ENCODE data around the gene OR2A25. TPM values are rescaled to one million over a fixed set of nuclear protein-coding genes. Genes with fewer than 3 reads are reported as not detected.

OR2A25 gene
- total RNA-seq, 1 donor, result not detected

GRCh38 chr7:144028547-144028946 is 41.1 kb upstream of the OR2A25 start:
- Histone ChIP-seq H3K4me3 (ENCODE audit: insufficient read depth, low read length) (no peak overlapping the region), H3K9me3 (ENCODE audit: low read depth, low read length) (no peaks in the 10 kb centered on the region), H3K4me1 (ENCODE audit: insufficient read depth, low read length) (no peaks in the 10 kb centered on the region), H3K27ac (ENCODE audit: low read depth, low read length) (no peak overlapping the region), H3K79me2 (ENCODE audit: insufficient read depth, low read length) (no peaks in the 10 kb centered on the region), H3K36me3 (ENCODE audit: insufficient read depth, low read length) (no peaks in the 10 kb centered on the region), H4K20me1 (ENCODE audit: insufficient read depth, low read length) (no peaks in the 10 kb centered on the region), H3K27me3 (ENCODE audit: insufficient read depth, low read length) (peaks cover 4% of the 10 kb centered on the region), H3K4me2 (ENCODE audit: insufficient read depth, low read length) (no peak overlapping the region), H2AFZ (ENCODE audit: low read length) (no peak overlapping the region)
- no peak for DNase-seq (ENCODE audit: insufficient read length, low spot score, missing footprints)
- TF ChIP-seq CTCF (IDR thresholded peaks at IDR 0.05; ENCODE audit: extremely low read depth, low read depth, low read length), result no peak

GRCh38 chr7:144032516-144032915 is 37.1 kb upstream of the OR2A25 start:
- H3K36me3 ChIP-seq (ENCODE audit: insufficient read depth, low read length), result no peaks in the 10 kb centered on the region
- H3K79me2 ChIP-seq (ENCODE audit: insufficient read depth, low read length), result no peaks in the 10 kb centered on the region
- no peak overlapping the region for H3K27ac ChIP-seq (ENCODE audit: low read depth, low read length)
- no peak for TF ChIP-seq CTCF (IDR thresholded peaks at IDR 0.05; ENCODE audit: extremely low read depth, low read depth, low read length)
- no peaks in the 10 kb centered on the region for H3K4me1 ChIP-seq (ENCODE audit: insufficient read depth, low read length)
- H3K4me2 ChIP-seq (ENCODE audit: insufficient read depth, low read length), result no peak overlapping the region
- H3K27me3 ChIP-seq (ENCODE audit: insufficient read depth, low read length), result peaks cover 4% of the 10 kb centered on the region
- no peak overlapping the region for H2AFZ ChIP-seq (ENCODE audit: low read length)
- no peak for DNase-seq (ENCODE audit: insufficient read length, low spot score, missing footprints)
- H4K20me1 ChIP-seq (ENCODE audit: insufficient read depth, low read length), result no peaks in the 10 kb centered on the region
- H3K4me3 ChIP-seq (ENCODE audit: insufficient read depth, low read length), result no peak overlapping the region
- no peaks in the 10 kb centered on the region for H3K9me3 ChIP-seq (ENCODE audit: low read depth, low read length)

- no peak overlapping the region for H3K4me2 ChIP-seq (ENCODE audit: insufficient read depth, low read length)
- TF ChIP-seq CTCF (IDR thresholded peaks at IDR 0.05; ENCODE audit: extremely low read depth, low read depth, low read length), result no peak
- H3K27me3 ChIP-seq (ENCODE audit: insufficient read depth, low read length), result peaks cover 4% of the 10 kb centered on the region
- no peak overlapping the region for H3K27ac ChIP-seq (ENCODE audit: low read depth, low read length)
- no peak overlapping the region for H3K4me3 ChIP-seq (ENCODE audit: insufficient read depth, low read length)
- no peak for DNase-seq (ENCODE audit: insufficient read length, low spot score, missing footprints)
- no peaks in the 10 kb centered on the region for H4K20me1 ChIP-seq (ENCODE audit: insufficient read depth, low read length)
- H3K36me3 ChIP-seq (ENCODE audit: insufficient read depth, low read length), result no peaks in the 10 kb centered on the region
- H3K79me2 ChIP-seq (ENCODE audit: insufficient read depth, low read length), result no peaks in the 10 kb centered on the region
- H2AFZ ChIP-seq (ENCODE audit: low read length), result no peak overlapping the region
- no peaks in the 10 kb centered on the region for H3K9me3 ChIP-seq (ENCODE audit: low read depth, low read length)
- no peaks in the 10 kb centered on the region for H3K4me1 ChIP-seq (ENCODE audit: insufficient read depth, low read length)
These were observed 36.5 kb upstream of the OR2A25 start for GRCh38 chr7:144032985-144033709.

- Histone ChIP-seq H3K4me2 (ENCODE audit: insufficient read depth, low read length) (no peak overlapping the region), H4K20me1 (ENCODE audit: insufficient read depth, low read length) (no peaks in the 10 kb centered on the region), H3K4me1 (ENCODE audit: insufficient read depth, low read length) (no peaks in the 10 kb centered on the region), H3K36me3 (ENCODE audit: insufficient read depth, low read length) (no peaks in the 10 kb centered on the region), H3K79me2 (ENCODE audit: insufficient read depth, low read length) (no peaks in the 10 kb centered on the region), H3K27ac (ENCODE audit: low read depth, low read length) (no peak overlapping the region), H3K9me3 (ENCODE audit: low read depth, low read length) (no peaks in the 10 kb centered on the region), H2AFZ (ENCODE audit: low read length) (no peak overlapping the region), H3K4me3 (ENCODE audit: insufficient read depth, low read length) (no peak overlapping the region), H3K27me3 (ENCODE audit: insufficient read depth, low read length) (peaks cover 4% of the 10 kb centered on the region)
- no peak for DNase-seq (ENCODE audit: insufficient read length, low spot score, missing footprints)
- TF ChIP-seq CTCF (IDR thresholded peaks at IDR 0.05; ENCODE audit: extremely low read depth, low read depth, low read length), result no peak
These were observed 34.2 kb upstream of the OR2A25 start for GRCh38 chr7:144035385-144035784.

Measured in osteoblast (primary cell).